Measurements from ENCODE around the gene PSD2. TPM values are rescaled to one million over a fixed set of nuclear protein-coding genes. Genes with fewer than 3 reads are reported as not detected.

PSD2 gene
- total RNA-seq, 2 experiments from 2014 or later, result not detected

- no peak for DNase-seq
- Mint-ChIP-seq H3K4me3 (no peak overlapping the region), H3K4me1 (peaks cover 9% of the 10 kb centered on the region), H3K27ac (no peak overlapping the region), H3K27me3 (peaks cover 25% of the 10 kb centered on the region), H3K9me3 (no peaks in the 10 kb centered on the region), H3K36me3 (ENCODE audit: low read depth) (no peaks in the 10 kb centered on the region)
- ChIA-PET CTCF (interaction anchor here (0.6 to 1.3 kb wide), 2 partner anchors 135 to 629 kb away, joined by 3 to 5 read pairs; no protein-coding TSS in a partner anchor), POLR2A (no interaction called here)
These were observed 26.7 kb upstream of the PSD2 start for GRCh38 chr5:139768807-139769465.

- peaks cover 27% of the 10 kb centered on the region for H3K27me3 Mint-ChIP-seq
- peaks cover 11% of the 10 kb centered on the region for H3K4me1 Mint-ChIP-seq
- CTCF ChIA-PET, result interaction anchor here (0.6 to 1.3 kb wide), 2 partner anchors 135 to 629 kb away, joined by 3 to 5 read pairs; no protein-coding TSS in a partner anchor
- no peak for DNase-seq
- POLR2A ChIA-PET, result no interaction called here
- no peaks in the 10 kb centered on the region for H3K36me3 Mint-ChIP-seq (ENCODE audit: low read depth)
- H3K9me3 Mint-ChIP-seq, result no peaks in the 10 kb centered on the region
- H3K27ac Mint-ChIP-seq, result no peak overlapping the region
- no peak overlapping the region for H3K4me3 Mint-ChIP-seq
These were observed 26.1 kb upstream of the PSD2 start for GRCh38 chr5:139769477-139769876.

- H3K9me3 Mint-ChIP-seq, result no peaks in the 10 kb centered on the region
- CTCF ChIA-PET, result interaction anchor here (0.8 to 1.0 kb wide), 2 partner anchors 137 to 200 kb away, joined by 3 read pairs; no protein-coding TSS in a partner anchor
These were observed 24.9 kb upstream of the PSD2 start for GRCh38 chr5:139770722-139771121.

GRCh38 chr5:139772089-139772791 lies 23.4 kb upstream of the PSD2 start:
- POLR2A ChIA-PET, result no interaction called here
- no peak overlapping the region for H3K4me3 Mint-ChIP-seq
- no peak for DNase-seq
- H3K27me3 Mint-ChIP-seq, result peaks cover 24% of the 10 kb centered on the region
- CTCF ChIA-PET, result no interaction called here
- H3K36me3 Mint-ChIP-seq (ENCODE audit: low read depth), result no peaks in the 10 kb centered on the region
- no peaks in the 10 kb centered on the region for H3K9me3 Mint-ChIP-seq
- H3K4me1 Mint-ChIP-seq, result peaks cover 8% of the 10 kb centered on the region
- H3K27ac Mint-ChIP-seq, result no peak overlapping the region

More at GRCh38 chr5:139770722-139771121, 24.9 kb upstream of the PSD2 start:
- no peaks in the 10 kb centered on the region for H3K36me3 Mint-ChIP-seq (ENCODE audit: low read depth)
- DNase-seq, result no peak
- H3K27me3 Mint-ChIP-seq, result peaks cover 18% of the 10 kb centered on the region
- no peak overlapping the region for H3K4me3 Mint-ChIP-seq
- POLR2A ChIA-PET, result no interaction called here
- H3K4me1 Mint-ChIP-seq, result peaks cover 11% of the 10 kb centered on the region
- no peak overlapping the region for H3K27ac Mint-ChIP-seq

- H3K4me1 Mint-ChIP-seq, result peaks cover 8% of the 10 kb centered on the region
- H3K36me3 Mint-ChIP-seq (ENCODE audit: low read depth), result no peaks in the 10 kb centered on the region
- POLR2A ChIA-PET, result no interaction called here
- H3K27me3 Mint-ChIP-seq, result peaks cover 24% of the 10 kb centered on the region
- no peak for DNase-seq
- no peak overlapping the region for H3K27ac Mint-ChIP-seq
- no peaks in the 10 kb centered on the region for H3K9me3 Mint-ChIP-seq
- no peak overlapping the region for H3K4me3 Mint-ChIP-seq
- CTCF ChIA-PET, result no interaction called here
These were observed 22.5 kb upstream of the PSD2 start for GRCh38 chr5:139772927-139773690.

GRCh38 chr5:139774980-139775661 lies 20.5 kb upstream of the PSD2 start:
- H3K4me3 Mint-ChIP-seq, result no peak overlapping the region
- peaks cover 8% of the 10 kb centered on the region for H3K4me1 Mint-ChIP-seq
- H3K27me3 Mint-ChIP-seq, result peaks cover 34% of the 10 kb centered on the region
- no peak overlapping the region for H3K27ac Mint-ChIP-seq
- CTCF ChIA-PET, result interaction anchor here (0.6 to 6.0 kb wide), 28 partner anchors 8 to 399 kb away, joined by 3 to 59 read pairs (median 5); partner anchors contain the start of gene CYSTM1
- H3K9me3 Mint-ChIP-seq, result no peaks in the 10 kb centered on the region
- no peaks in the 10 kb centered on the region for H3K36me3 Mint-ChIP-seq (ENCODE audit: low read depth)
- POLR2A ChIA-PET, result interaction anchor here (0.6 to 0.9 kb wide), 2 partner anchors 12 to 1850 kb away, joined by 3 read pairs; no protein-coding TSS in a partner anchor
- DNase-seq, result peak; percentile 76

GRCh38 chr5:139775872-139776271 lies 19.7 kb upstream of the PSD2 start:
- H3K27me3 Mint-ChIP-seq, result peaks cover 40% of the 10 kb centered on the region
- H3K27ac Mint-ChIP-seq, result no peak overlapping the region
- ChIA-PET CTCF (interaction anchor here (0.7 to 6.0 kb wide), 22 partner anchors 8 to 398 kb away, joined by 3 to 59 read pairs (median 5); partner anchors contain the start of gene CYSTM1), POLR2A (interaction anchor here (0.6 to 0.9 kb wide), 2 partner anchors 11 to 1851 kb away, joined by 3 read pairs; no protein-coding TSS in a partner anchor)
- H3K36me3 Mint-ChIP-seq (ENCODE audit: low read depth), result no peaks in the 10 kb centered on the region
- H3K4me3 Mint-ChIP-seq, result no peak overlapping the region
- DNase-seq, result no peak
- H3K9me3 Mint-ChIP-seq, result no peaks in the 10 kb centered on the region
- H3K4me1 Mint-ChIP-seq, result peaks cover 8% of the 10 kb centered on the region

- DNase-seq, result no peak
- H3K36me3 Mint-ChIP-seq (ENCODE audit: low read depth), result no peaks in the 10 kb centered on the region
- ChIA-PET CTCF (interaction anchor here (0.7 to 6.0 kb wide), 6 partner anchors 10 to 568 kb away, joined by 3 to 59 read pairs (median 5); no protein-coding TSS in a partner anchor), POLR2A (no interaction called here)
- no peak overlapping the region for H3K4me3 Mint-ChIP-seq
- peaks cover 42% of the 10 kb centered on the region for H3K27me3 Mint-ChIP-seq
- no peak overlapping the region for H3K27ac Mint-ChIP-seq
- H3K9me3 Mint-ChIP-seq, result no peaks in the 10 kb centered on the region
- peaks cover 8% of the 10 kb centered on the region for H3K4me1 Mint-ChIP-seq
These were observed 18.7 kb upstream of the PSD2 start for GRCh38 chr5:139776861-139777260.

- Mint-ChIP-seq H3K27ac (no peak overlapping the region), H3K27me3 (peaks cover 33% of the 10 kb centered on the region), H3K4me3 (no peak overlapping the region), H3K9me3 (no peaks in the 10 kb centered on the region), H3K36me3 (ENCODE audit: low read depth) (no peaks in the 10 kb centered on the region), H3K4me1 (peaks cover 4% of the 10 kb centered on the region)
- ChIA-PET POLR2A (no interaction called here), CTCF (interaction anchor here (0.7 to 2.1 kb wide), 3 partner anchors 8 to 698 kb away, joined by 3 to 10 read pairs (median 6); no protein-coding TSS in a partner anchor)
- no peak for DNase-seq
These were observed 12.1 kb upstream of the PSD2 start for GRCh38 chr5:139783436-139783965.

- Mint-ChIP-seq H3K9me3 (no peaks in the 10 kb centered on the region), H3K36me3 (ENCODE audit: low read depth) (no peaks in the 10 kb centered on the region), H3K27me3 (peaks cover 36% of the 10 kb centered on the region), H3K4me1 (peaks cover 4% of the 10 kb centered on the region), H3K27ac (no peak overlapping the region), H3K4me3 (no peak overlapping the region)
- no peak for DNase-seq
- POLR2A ChIA-PET, result no interaction called here
- CTCF ChIA-PET, result interaction anchor here (1.9 kb wide), 1 partner anchor 9 kb away, joined by 6 read pairs; no protein-coding TSS in a partner anchor
These were observed 11.1 kb upstream of the PSD2 start for GRCh38 chr5:139784488-139784887.

GRCh38 chr5:139787257-139787567 lies 8.4 kb upstream of the PSD2 start:
- H3K36me3 Mint-ChIP-seq (ENCODE audit: low read depth), result no peaks in the 10 kb centered on the region
- peaks cover 28% of the 10 kb centered on the region for H3K27me3 Mint-ChIP-seq
- DNase-seq, result no peak
- H3K9me3 Mint-ChIP-seq, result no peaks in the 10 kb centered on the region
- H3K4me1 Mint-ChIP-seq, result peaks cover 4% of the 10 kb centered on the region
- POLR2A ChIA-PET, result interaction anchor here (1.0 to 1.6 kb wide), 2 partner anchors 12 to 182 kb away, joined by 3 to 5 read pairs; no protein-coding TSS in a partner anchor
- H3K4me3 Mint-ChIP-seq, result no peak overlapping the region
- CTCF ChIA-PET, result interaction anchor here (0.6 to 7.6 kb wide), 42 partner anchors 8 to 374 kb away, joined by 3 to 170 read pairs (median 4); partner anchors contain the start of gene PSD2
- H3K27ac Mint-ChIP-seq, result no peak overlapping the region

All from activated CD4-positive, alpha-beta memory T cell treated with anti-CD3 and anti-CD28 coated beads, Interleukin-2, amount 10 ng/mL, durations not matched to agents 7 days and 5 days (primary cell).